Measurements from ENCODE around the gene PAQR9. TPM values are rescaled to one million over a fixed set of nuclear protein-coding genes. Genes with fewer than 3 reads are reported as not detected.
A peak's percentile ranks its signal among the peaks of the same experiment; 100 is the strongest.

PAQR9 gene
- total RNA-seq, 1 experiment from 2014 or later = not detected

DNA sequence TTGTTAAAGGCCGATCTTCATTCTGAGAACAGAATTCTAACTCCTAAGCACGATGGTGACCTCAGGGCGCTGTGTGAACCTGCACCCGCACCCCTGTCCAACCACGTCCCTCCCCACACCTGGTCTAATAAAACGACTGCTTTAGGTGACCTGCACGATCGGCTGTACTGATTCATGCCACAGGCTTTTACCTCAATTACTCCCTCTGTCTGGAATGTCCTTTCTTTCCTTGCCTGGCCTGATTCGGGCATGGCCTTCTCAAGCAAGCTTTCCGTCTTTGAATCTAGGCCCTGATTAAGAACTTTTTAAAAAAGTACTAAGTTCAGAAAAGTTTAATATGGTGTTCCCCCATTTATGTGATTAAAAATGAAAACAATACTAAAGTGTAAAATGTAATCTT, 37.1 kb upstream of the PAQR9 start:
- intact Hi-C loops (cut with micrococcal nuclease; ENCODE audit: unreplicated experiment) = no loop called here
- no peaks in the 10 kb centered on the region for H3K36me3 ChIP-seq (ENCODE audit: control insufficient read depth, insufficient read depth, low read length)
- H3K4me3 ChIP-seq (ENCODE audit: low read depth, low read length) = peak overlapping the region; percentile 96
- H3K27ac Mint-ChIP-seq (ENCODE audit: unreplicated experiment) = peak overlapping the region; percentile 98
- BruUV-seq (replicated peaks) = no TSS peak
- ChIA-PET CTCF (interaction anchor here (1.0 to 1.3 kb wide), 2 partner anchors 16 to 172 kb away, joined by 3 to 6 read pairs; no protein-coding TSS in a partner anchor), POLR2A (interaction anchor here (0.6 to 0.9 kb wide), 6 partner anchors 10 to 1133 kb away, joined by 3 to 11 read pairs (median 6); partner anchors contain the start of gene PCOLCE2)
- peak overlapping the region; percentile 98 for H3K4me3 Mint-ChIP-seq (ENCODE audit: unreplicated experiment)
- H3K27me3 ChIP-seq (replicated peaks; ENCODE audit: control insufficient read depth, insufficient read depth, low read length) = no peaks in the 10 kb centered on the region
- peaks cover 9% of the 10 kb centered on the region for H3K36me3 Mint-ChIP-seq (ENCODE audit: insufficient read depth, unreplicated experiment)
- no peaks in the 10 kb centered on the region for H3K9me3 Mint-ChIP-seq (ENCODE audit: unreplicated experiment)
- H3K27me3 Mint-ChIP-seq (ENCODE audit: insufficient read depth, unreplicated experiment) = no peaks in the 10 kb centered on the region
- peak; percentile 44 to 56 for DNase-seq
- no peaks in the 10 kb centered on the region for H3K9me3 ChIP-seq
- no peak for TF ChIP-seq CTCF (IDR thresholded peaks at IDR 0.05; ENCODE audit: insufficient read depth in 1 of 2, low read depth in 1 of 2, low read length in 1 of 2, severe bottlenecking in 1 of 2, unreplicated experiment in 1 of 2)
- peaks cover 18% of the 10 kb centered on the region for H3K4me1 Mint-ChIP-seq (ENCODE audit: low read depth, unreplicated experiment)
- H3K4me1 ChIP-seq = peaks cover 9% of the 10 kb centered on the region; the same call in 1 of the 2 replicates

DNA sequence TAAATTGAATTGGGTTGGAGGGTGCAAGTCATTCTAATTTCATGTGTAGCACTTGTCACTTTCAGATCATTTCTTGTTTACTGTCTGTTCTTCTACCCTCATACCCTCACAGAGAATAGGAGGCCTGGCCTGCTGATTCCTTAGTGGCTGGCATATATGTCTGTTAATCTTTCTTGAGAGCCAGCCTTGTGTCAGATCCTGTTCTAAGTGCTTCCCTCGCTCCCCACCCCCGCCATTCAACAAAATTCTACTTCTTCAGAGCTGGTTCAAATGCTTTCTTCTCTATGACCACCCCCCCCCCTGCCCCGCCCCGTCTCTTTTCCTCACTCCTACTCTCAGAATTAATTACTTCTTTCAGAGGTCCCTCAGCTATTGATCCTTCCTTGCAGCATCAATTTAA, 36.4 kb upstream of the PAQR9 start:
- no TSS peak for BruUV-seq (replicated peaks)
- DNase-seq = no peak
- Mint-ChIP-seq H3K9me3 (ENCODE audit: unreplicated experiment) (no peaks in the 10 kb centered on the region), H3K4me1 (ENCODE audit: low read depth, unreplicated experiment) (peaks cover 18% of the 10 kb centered on the region), H3K27ac (ENCODE audit: unreplicated experiment) (peak overlapping the region; percentile 98), H3K36me3 (ENCODE audit: insufficient read depth, unreplicated experiment) (peaks cover 9% of the 10 kb centered on the region), H3K27me3 (ENCODE audit: insufficient read depth, unreplicated experiment) (no peaks in the 10 kb centered on the region), H3K4me3 (ENCODE audit: unreplicated experiment) (peak overlapping the region; percentile 98)
- Histone ChIP-seq H3K4me3 (ENCODE audit: low read depth, low read length) (peak overlapping the region; percentile 96), H3K4me1 (peaks cover 9% of the 10 kb centered on the region; the same call in 1 of the 2 replicates), H3K36me3 (ENCODE audit: control insufficient read depth, insufficient read depth, low read length) (no peaks in the 10 kb centered on the region), H3K9me3 (no peaks in the 10 kb centered on the region), H3K27me3 (replicated peaks; ENCODE audit: control insufficient read depth, insufficient read depth, low read length) (no peaks in the 10 kb centered on the region)
- intact Hi-C loops (cut with micrococcal nuclease; ENCODE audit: unreplicated experiment) = no loop called here
- no peak for TF ChIP-seq CTCF (IDR thresholded peaks at IDR 0.05; ENCODE audit: insufficient read depth in 1 of 2, low read depth in 1 of 2, low read length in 1 of 2, severe bottlenecking in 1 of 2, unreplicated experiment in 1 of 2)
- ChIA-PET CTCF (no interaction called here), POLR2A (no interaction called here)

GRCh38 chr3:142998439-142998838, 35.0 kb upstream of the PAQR9 start:
- CTCF ChIA-PET = no interaction called here
- no peaks in the 10 kb centered on the region for H3K27me3 ChIP-seq (replicated peaks; ENCODE audit: control insufficient read depth, insufficient read depth, low read length)
- no peaks in the 10 kb centered on the region for H3K36me3 ChIP-seq (ENCODE audit: control insufficient read depth, insufficient read depth, low read length)
- Mint-ChIP-seq H3K4me1 (ENCODE audit: low read depth, unreplicated experiment) (peaks cover 18% of the 10 kb centered on the region), H3K27me3 (ENCODE audit: insufficient read depth, unreplicated experiment) (no peaks in the 10 kb centered on the region), H3K4me3 (ENCODE audit: unreplicated experiment) (no peak overlapping the region), H3K9me3 (ENCODE audit: unreplicated experiment) (no peaks in the 10 kb centered on the region), H3K36me3 (ENCODE audit: insufficient read depth, unreplicated experiment) (peaks cover 9% of the 10 kb centered on the region), H3K27ac (ENCODE audit: unreplicated experiment) (no peak overlapping the region)
- no peak overlapping the region for H3K4me3 ChIP-seq (ENCODE audit: low read depth, low read length)
- POLR2A ChIA-PET = no interaction called here
- H3K9me3 ChIP-seq = no peaks in the 10 kb centered on the region
- BruUV-seq (replicated peaks) = no TSS peak
- H3K4me1 ChIP-seq = peaks cover 9% of the 10 kb centered on the region; the same call in 1 of the 2 replicates
- no peak for DNase-seq
- intact Hi-C loops (cut with micrococcal nuclease; ENCODE audit: unreplicated experiment) = no loop called here
- TF ChIP-seq CTCF (IDR thresholded peaks at IDR 0.05; ENCODE audit: insufficient read depth in 1 of 2, low read depth in 1 of 2, low read length in 1 of 2, severe bottlenecking in 1 of 2, unreplicated experiment in 1 of 2) = no peak

Data from Caco-2 (cell line).